HepG2 (cell line): ENCODE results near the gene STK32A. TPM values are rescaled to one million over a fixed set of nuclear protein-coding genes. Genes with fewer than 3 reads are reported as not detected.

Experiments used
- ATAC-seq: fragments of 200-7000 bp; cut with Tn5 transposase; 3 replicates; pipeline ENCODE4 v1.9.1; 2020; ENCODE audit warnings: mild to moderate bottlenecking, moderate library complexity
- BruUV-seq: library from RNA; stranded (reverse); fragments of 400-500 nt; replicated peaks from 2 replicates; lab custom pipeline; 2021; lab: Mats Ljungman, UMichigan
- CTCF ChIA-PET: fragments of 300-600 bp; formaldehyde crosslinking; extraction: SDS; loops from one replicate; lab custom pipeline; 2021; ENCODE audit warnings: low total read pairs, inconsistent platforms, low intra/inter-chr PET ratio; lab: Yijun Ruan, JAX
- POLR2A ChIA-PET: fragments of 350-600 bp; sonication (Branson Sonifier 250); formaldehyde crosslinking; loops from one replicate; lab custom pipeline; 2020; ENCODE audit warnings: antibody characterized with exemption, inconsistent platforms; lab: Yijun Ruan, JAX
- DNase-seq: peaks from one replicate; pipeline ENCODE4 v3.0.0-alpha.2; 2015; ENCODE audit warnings: low spot score
- FAIRE-seq: peaks from 3 replicates; lab custom pipeline; 2011; peaks lifted over from hg19 to GRCh38; lab: Jason Lieb, UNC
- H2AFZ ChIP-seq: one replicate; pipeline ENCODE4 v1.6.1; 2011; ENCODE audit warnings: low read length, inconsistent platforms
- H3K27ac ChIP-seq: fragments of 300-600 bp; 3 replicates; pipeline ENCODE4 v1.8.0; 2011; ENCODE audit warnings: mixed run types, mild to moderate bottlenecking, mixed read lengths, low read length, inconsistent platforms; ENCODE audit not compliant: insufficient read depth; ENCODE audit errors: extremely low read length
- H3K27me3 ChIP-seq, 2 experiments: fragments of 200-600 bp in 1 of 2; 2 replicates in 1 of 2; 3 replicates in 1 of 2; pipeline versions ENCODE4 v1.6.0 to v1.8.0; 2011; ENCODE audit warnings: low read length in 2 of 2, mild to moderate bottlenecking in 2 of 2, moderate library complexity in 2 of 2, inconsistent platforms in 1 of 2; ENCODE audit not compliant: insufficient read depth in 2 of 2, control insufficient read depth in 1 of 2
- H3K36me3 ChIP-seq, 2 experiments: fragments of 200-600 bp in 1 of 2; replicated peaks in 1 of 2; 2 replicates in 1 of 2; 3 replicates in 1 of 2; pipeline versions ENCODE4 v1.5.1 to v1.8.0; 2011; ENCODE audit warnings: low read length in 2 of 2, inconsistent platforms in 1 of 2; ENCODE audit not compliant: insufficient read depth in 2 of 2, control insufficient read depth in 1 of 2
- H3K4me1 ChIP-seq: 2 replicates; pipeline ENCODE4 v1.5.1; 2012; ENCODE audit warnings: low read length, inconsistent platforms; ENCODE audit not compliant: insufficient read depth
- H3K4me2 ChIP-seq: 2 replicates; pipeline ENCODE4 v1.6.0; 2011; ENCODE audit warnings: low read depth, low read length, inconsistent platforms
- H3K4me3 ChIP-seq, 3 experiments: fragments of 200-600 bp in 1 of 3; sonication (generic), shearing (Covaris generic) in 1 of 3; replicated peaks in 1 of 3; 2 replicates each; pipeline ENCODE4 v1.5.1; 2011 to 2016; ENCODE audit warnings: low read length in 3 of 3, inconsistent platforms in 2 of 3, low read depth in 2 of 3, mild to moderate bottlenecking in 2 of 3, control low read depth in 1 of 3, mixed read lengths in 1 of 3; ENCODE audit not compliant: insufficient read depth in 1 of 3
- H3K79me2 ChIP-seq: one replicate; pipeline ENCODE4 v1.6.1; 2011; ENCODE audit warnings: low read length, inconsistent platforms; ENCODE audit not compliant: insufficient read depth
- H3K9ac ChIP-seq: 2 replicates; pipeline ENCODE4 v1.6.0; 2011; ENCODE audit warnings: mild to moderate bottlenecking, low read depth, low read length, inconsistent platforms; ENCODE audit not compliant: insufficient read depth
- H3K9me3 ChIP-seq: 2 replicates; pipeline ENCODE4 v1.5.1; 2012; ENCODE audit warnings: mild to moderate bottlenecking, low read length
- H4K20me1 ChIP-seq: 2 replicates; pipeline ENCODE4 v1.6.0; 2011; ENCODE audit warnings: inconsistent platforms, mild to moderate bottlenecking, low read length, moderate library complexity; ENCODE audit not compliant: insufficient read depth
- AHDC1 ChIP-seq: sonication (generic); formaldehyde crosslinking; IDR thresholded peaks from 2 replicates; pipeline ENCODE4 v1.5.1; 2020; ENCODE audit warnings: mild to moderate bottlenecking, missing genetic modification reagents, borderline replicate concordance
- BCL3 ChIP-seq: sonication (generic); formaldehyde crosslinking; IDR thresholded peaks from 2 replicates; pipeline ENCODE4 v1.5.1; 2020; ENCODE audit warnings: mild to moderate bottlenecking, missing genetic modification reagents, moderate library complexity
- CREB1 ChIP-seq, 2 experiments: fragments of 450-650 bp in 1 of 2; IDR thresholded peaks; 2 replicates each; pipeline ENCODE4 v1.6.1; 2016 to 2017; ENCODE audit warnings: control low read depth in 1 of 2, mild to moderate bottlenecking in 1 of 2, missing compliant biosample characterization in 1 of 2, missing genetic modification characterization in 1 of 2
- CREB3 ChIP-seq: sonication (generic); formaldehyde crosslinking; IDR thresholded peaks from 2 replicates; pipeline ENCODE4 v1.5.0; 2020; ENCODE audit warnings: missing genetic modification reagents
- CSRNP2 ChIP-seq: sonication (generic); formaldehyde crosslinking; conservative IDR thresholded peaks from 2 replicates; pipeline ENCODE4 v1.8.0; 2022; ENCODE audit warnings: low read depth, missing genetic modification reagents
- MBD4 ChIP-seq: IDR thresholded peaks from 2 replicates; pipeline ENCODE4 v1.6.1; 2012; ENCODE audit warnings: low read length, inconsistent platforms, borderline replicate concordance
- REL ChIP-seq: sonication (generic); formaldehyde crosslinking; conservative IDR thresholded peaks from 2 replicates; pipeline ENCODE4 v1.8.0; 2022; ENCODE audit warnings: mild to moderate bottlenecking, missing genetic modification reagents, moderate library complexity
- ZNF430 ChIP-seq: sonication (generic); formaldehyde crosslinking; IDR thresholded peaks from 2 replicates; pipeline ENCODE4 v1.9.0; 2021; ENCODE audit warnings: mild to moderate bottlenecking, missing genetic modification reagents
- ZNF891 ChIP-seq: sonication (generic); formaldehyde crosslinking; IDR thresholded peaks from 2 replicates; pipeline ENCODE4 v1.5.0; 2020; ENCODE audit warnings: mild to moderate bottlenecking, missing genetic modification reagents
- WGBS: methylation state at CpG from one replicate; pipeline ENCODE4 v1.1.6; 2017; ENCODE audit warnings: low lambda C conversion rate; 5-methylcytosine and 5-hydroxymethylcytosine counted together
- in situ Hi-C: cut with HindIII; loops from 2 replicates; pipeline ENCODE4 v1.10.0; 2017; ENCODE audit warnings: low pct_unique_long_range_greater_than_20kb; ENCODE audit not compliant: extremely low pct_ligation_motif_present
- intact Hi-C: fragments of 100-400 bp; cut with micrococcal nuclease; formaldehyde crosslinking; loops from one replicate; pipeline ENCODE4 v1.10.0; 2022; ENCODE audit not compliant: unreplicated experiment
- polyA plus RNA-seq, 8 experiments: library from polyadenylated mRNA; depleted of rRNA in 3 of 8; stranded (reverse) in 7 of 8; unstranded in 1 of 8; fragments of >200 nt; fragmentation: Illumina TruSeq in 4 of 8; extraction: Trizol in 4 of 8; gene quantifications; 2 replicates each; pipeline versions ENCODE4 v1.2.1 to v1.2.3, GENCODE V29; 2011 to 2016; ENCODE audit warnings: low read depth in 4 of 8, missing spikeins in 1 of 8, mixed read lengths in 1 of 8; ENCODE audit not compliant: insufficient read depth in 1 of 8
- total RNA-seq, 5 experiments: library from RNA; depleted of rRNA; stranded (reverse); fragments of >200 nt; fragmentation: Illumina TruSeq; extraction: Trizol; gene quantifications; 2 replicates each; pipeline ENCODE4 v1.2.3, GENCODE V29; 2016; ENCODE audit warnings: low read depth in 1 of 5

Gene STK32A
- total and polyA plus RNA-seq, 2 of the 13 experiments (the other 11 are each of a cell fraction or from before 2014, with no cell fraction given): not detected

- WGBS: 0% methylated on average over 1 of the region's 1 CpG
- FAIRE-seq (no peak), ATAC-seq (no peak), DNase-seq (no peak)
- in situ Hi-C loops: no loop called here
- H3K4me3 ChIP-seq: no peak overlapping the region
- no peak overlapping the region for H3K4me2 ChIP-seq
- BruUV-seq: no TSS peak
- no peak for TF ChIP-seq ZNF430 (CRISPR knock-in tag)
- TF ChIP-seq MBD4: no peak
- TF ChIP-seq BCL3: no peak
- TF ChIP-seq CREB1 (IDR thresholded peaks at IDR 0.05): no peak
- TF ChIP-seq CREB1 (CRISPR knock-in tag; IDR thresholded peaks at IDR 0.05): no peak
- TF ChIP-seq REL (CRISPR knock-in tag): no peak
- no peaks in the 10 kb centered on the region for H3K4me1 ChIP-seq
- ChIA-PET CTCF (no interaction called here), POLR2A (no interaction called here)
- no peak overlapping the region for H3K9ac ChIP-seq
- H3K27ac ChIP-seq: no peak overlapping the region
- H3K9me3 ChIP-seq: no peaks in the 10 kb centered on the region
- H4K20me1 ChIP-seq: no peaks in the 10 kb centered on the region
- H3K36me3 ChIP-seq: no peaks in the 10 kb centered on the region
- no peaks in the 10 kb centered on the region for H3K27me3 ChIP-seq
- intact Hi-C loops: no loop called here
- H3K79me2 ChIP-seq: no peaks in the 10 kb centered on the region
- no peak overlapping the region for H2AFZ ChIP-seq
Measured at GRCh38 chr5:147359101-147359500, 124.3 kb downstream of the STK32A start.

GRCh38 chr5:147359581-147359980 lies 124.8 kb downstream of the STK32A start:
- no peak for DNase-seq
- no peaks in the 10 kb centered on the region for H3K79me2 ChIP-seq
- 13% methylated on average over 2 of the region's 2 CpGs for WGBS
- no peak overlapping the region for H3K27ac ChIP-seq
- no peak for ATAC-seq
- POLR2A ChIA-PET: no interaction called here
- H3K4me3 ChIP-seq: no peak overlapping the region
- H3K4me1 ChIP-seq: no peaks in the 10 kb centered on the region
- FAIRE-seq: no peak
- intact Hi-C loops: no loop called here
- no peak overlapping the region for H3K9ac ChIP-seq
- H3K36me3 ChIP-seq: no peaks in the 10 kb centered on the region
- H3K4me2 ChIP-seq: no peak overlapping the region
- H3K9me3 ChIP-seq: no peaks in the 10 kb centered on the region
- no TSS peak for BruUV-seq
- in situ Hi-C loops: no loop called here
- CTCF ChIA-PET: no interaction called here
- no peaks in the 10 kb centered on the region for H3K27me3 ChIP-seq
- H4K20me1 ChIP-seq: no peaks in the 10 kb centered on the region
- H2AFZ ChIP-seq: no peak overlapping the region
- TF ChIP-seq AHDC1 (CRISPR knock-in tag) (no peak), ZNF891 (CRISPR knock-in tag) (no peak), CSRNP2 (CRISPR knock-in tag) (no peak), CREB3 (no peak)
